Progenitor cell of endocrine pancreas (in vitro differentiated cells): ENCODE results near the gene COL6A3. TPM values are rescaled to one million over a fixed set of nuclear protein-coding genes. Genes with fewer than 3 reads are reported as not detected.

Experiments
- DNase-seq: peaks from one replicate; pipeline ENCODE4 v3.0.0; 2021; ENCODE audit warnings: low spot score; ENCODE audit not compliant: unreplicated experiment
- H3K27ac Mint-ChIP-seq: 2 replicates; pipeline ENCODE4 v1.8.0; 2021; ENCODE audit warnings: mild to moderate bottlenecking, moderate library complexity, mixed read lengths
- H3K27me3 Mint-ChIP-seq: 2 replicates; pipeline ENCODE4 v1.8.0; 2021; ENCODE audit warnings: mixed read lengths
- H3K36me3 Mint-ChIP-seq: 2 replicates; pipeline ENCODE4 v1.8.0; 2022; ENCODE audit warnings: mixed read lengths; ENCODE audit not compliant: insufficient read depth
- H3K4me1 Mint-ChIP-seq: 2 replicates; pipeline ENCODE4 v1.8.0; 2021; ENCODE audit warnings: low read depth, mixed read lengths
- H3K4me3 Mint-ChIP-seq: 2 replicates; pipeline ENCODE4 v1.8.0; 2021; ENCODE audit warnings: low read depth, mild to moderate bottlenecking, moderate library complexity, mixed read lengths
- H3K9me3 Mint-ChIP-seq: 2 replicates; pipeline ENCODE4 v1.8.0; 2021; ENCODE audit warnings: low read depth, mixed read lengths
- total RNA-seq: library from RNA; stranded (reverse); gene quantifications from 2 replicates; pipeline ENCODE4 v1.2.1, GENCODE V29; 2021
- TF ChIP-seq, protein P1 (sequence below): fragments of 200-600 bp; sonication (generic); IDR thresholded peaks from one replicate; pipeline ENCODE4 v1.5.0; 2021; ENCODE audit warnings: antibody characterized with exemption, mild to moderate bottlenecking; ENCODE audit not compliant: unreplicated experiment

Gene COL6A3
- total RNA-seq, 1 donor from 2014 or later: 1.0 TPM

DNA sequence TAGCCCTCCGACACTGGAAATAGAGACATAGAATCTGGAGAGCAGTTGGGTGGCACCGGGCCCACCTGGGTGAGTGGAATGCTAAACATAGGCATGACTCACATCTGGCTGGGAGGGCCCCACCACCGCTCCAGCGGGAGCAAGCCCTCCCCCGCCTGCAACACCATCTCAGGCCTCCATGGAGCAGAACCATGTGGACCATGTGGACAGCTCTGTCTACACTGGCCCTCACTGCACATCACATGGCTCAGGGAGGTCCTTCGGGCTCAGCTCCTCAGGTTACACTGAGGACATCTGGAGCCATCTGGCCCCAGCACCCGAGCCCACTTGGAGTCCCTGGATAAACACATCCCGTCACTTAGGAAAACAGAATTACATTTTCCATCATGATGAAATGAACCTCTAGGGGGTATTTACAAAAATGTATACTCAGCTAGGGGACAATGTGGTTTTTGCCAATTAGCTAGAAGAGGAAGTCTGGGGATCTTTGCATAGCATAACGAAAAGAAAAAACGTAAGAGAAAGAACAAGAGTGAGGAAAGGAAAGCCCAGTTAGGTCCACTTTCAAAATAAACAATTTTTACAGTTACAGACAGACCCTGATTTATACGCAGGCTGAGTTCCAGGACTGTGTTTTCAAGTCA lies 42.4 kb upstream of the COL6A3 start:
- TF ChIP-seq, protein P1, sequence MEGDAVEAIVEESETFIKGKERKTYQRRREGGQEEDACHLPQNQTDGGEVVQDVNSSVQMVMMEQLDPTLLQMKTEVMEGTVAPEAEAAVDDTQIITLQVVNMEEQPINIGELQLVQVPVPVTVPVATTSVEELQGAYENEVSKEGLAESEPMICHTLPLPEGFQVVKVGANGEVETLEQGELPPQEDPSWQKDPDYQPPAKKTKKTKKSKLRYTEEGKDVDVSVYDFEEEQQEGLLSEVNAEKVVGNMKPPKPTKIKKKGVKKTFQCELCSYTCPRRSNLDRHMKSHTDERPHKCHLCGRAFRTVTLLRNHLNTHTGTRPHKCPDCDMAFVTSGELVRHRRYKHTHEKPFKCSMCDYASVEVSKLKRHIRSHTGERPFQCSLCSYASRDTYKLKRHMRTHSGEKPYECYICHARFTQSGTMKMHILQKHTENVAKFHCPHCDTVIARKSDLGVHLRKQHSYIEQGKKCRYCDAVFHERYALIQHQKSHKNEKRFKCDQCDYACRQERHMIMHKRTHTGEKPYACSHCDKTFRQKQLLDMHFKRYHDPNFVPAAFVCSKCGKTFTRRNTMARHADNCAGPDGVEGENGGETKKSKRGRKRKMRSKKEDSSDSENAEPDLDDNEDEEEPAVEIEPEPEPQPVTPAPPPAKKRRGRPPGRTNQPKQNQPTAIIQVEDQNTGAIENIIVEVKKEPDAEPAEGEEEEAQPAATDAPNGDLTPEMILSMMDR: no peak
- Mint-ChIP-seq H3K27me3 (peaks cover 54% of the 10 kb centered on the region), H3K27ac (no peak overlapping the region), H3K9me3 (no peaks in the 10 kb centered on the region), H3K4me3 (no peak overlapping the region), H3K36me3 (no peaks in the 10 kb centered on the region), H3K4me1 (no peaks in the 10 kb centered on the region)
- no peak for DNase-seq

DNA sequence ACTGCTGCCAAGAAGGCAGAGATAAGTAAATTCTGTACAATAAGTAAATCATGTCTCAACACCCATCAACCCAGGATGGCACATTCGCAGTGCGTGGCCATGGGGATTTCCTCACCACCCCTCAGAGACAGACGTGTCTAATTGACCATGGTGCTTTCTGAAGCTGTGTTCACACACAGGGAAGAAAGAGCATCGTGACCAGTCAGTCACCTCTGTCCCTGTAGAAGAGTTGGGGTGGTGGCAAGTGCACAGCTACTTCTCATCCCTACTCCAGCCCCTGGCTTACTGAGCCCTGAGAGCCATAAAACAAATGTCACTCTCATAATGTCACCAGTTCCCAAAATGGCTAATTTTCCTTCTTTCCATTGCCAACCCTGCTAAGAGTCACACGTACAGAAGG lies 41.8 kb upstream of the COL6A3 start:
- DNase-seq: no peak

DNA sequence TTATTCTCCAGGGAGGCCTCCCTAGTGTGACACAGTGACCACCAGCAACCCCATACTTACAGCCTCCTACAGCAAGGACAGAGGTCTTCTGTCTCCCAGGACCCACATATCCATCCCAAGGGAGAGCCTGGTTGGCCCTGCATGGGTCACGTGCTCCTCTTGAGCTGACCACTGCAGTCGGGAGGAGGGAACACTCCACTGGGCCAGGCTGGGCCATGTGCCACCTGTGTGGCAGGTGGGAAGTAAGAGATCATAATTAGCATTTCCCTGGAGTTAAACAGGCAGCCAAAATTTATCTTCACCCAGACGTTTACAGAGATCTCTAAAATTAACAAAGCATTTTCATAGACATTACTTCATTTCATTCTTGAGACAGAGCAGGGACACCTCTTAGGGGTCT lies 39.7 kb upstream of the COL6A3 start:
- TF ChIP-seq, protein P1: no peak
- Mint-ChIP-seq H3K4me1 (no peaks in the 10 kb centered on the region), H3K27ac (no peak overlapping the region), H3K27me3 (peaks cover 43% of the 10 kb centered on the region), H3K4me3 (no peak overlapping the region), H3K36me3 (no peaks in the 10 kb centered on the region), H3K9me3 (no peaks in the 10 kb centered on the region)
- DNase-seq: no peak

More for the DNA sequence above, 41.8 kb upstream of the COL6A3 start:
- Mint-ChIP-seq H3K4me1 (no peaks in the 10 kb centered on the region), H3K4me3 (no peak overlapping the region), H3K27me3 (peaks cover 54% of the 10 kb centered on the region), H3K36me3 (no peaks in the 10 kb centered on the region), H3K9me3 (no peaks in the 10 kb centered on the region), H3K27ac (no peak overlapping the region)
- TF ChIP-seq, protein P1: no peak

DNA sequence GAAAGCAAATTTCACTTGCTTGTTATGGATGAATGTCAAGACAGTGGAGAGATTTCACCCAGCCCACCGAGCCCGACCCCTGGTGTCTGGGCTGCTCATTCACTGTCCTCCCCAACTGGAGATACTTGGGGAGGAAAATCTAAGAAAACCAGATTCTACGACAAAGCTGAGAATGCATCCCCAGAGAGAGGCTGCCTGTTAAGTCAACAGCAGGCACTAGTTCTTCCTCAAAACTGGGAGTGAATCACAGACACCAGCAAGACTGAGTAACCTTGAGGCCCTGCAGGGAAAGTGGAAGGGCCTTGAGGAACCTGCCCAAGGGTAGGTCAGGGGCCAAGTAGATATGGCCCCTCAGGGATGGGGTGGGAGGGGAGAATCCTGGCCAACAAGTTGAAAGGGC lies 38.9 kb upstream of the COL6A3 start:
- H3K4me3 Mint-ChIP-seq: no peak overlapping the region
- no peak overlapping the region for H3K27ac Mint-ChIP-seq
- no peaks in the 10 kb centered on the region for H3K4me1 Mint-ChIP-seq
- DNase-seq: no peak
- H3K36me3 Mint-ChIP-seq: no peaks in the 10 kb centered on the region
- TF ChIP-seq, protein P1: no peak
- H3K27me3 Mint-ChIP-seq: peaks cover 36% of the 10 kb centered on the region
- H3K9me3 Mint-ChIP-seq: no peaks in the 10 kb centered on the region

DNA sequence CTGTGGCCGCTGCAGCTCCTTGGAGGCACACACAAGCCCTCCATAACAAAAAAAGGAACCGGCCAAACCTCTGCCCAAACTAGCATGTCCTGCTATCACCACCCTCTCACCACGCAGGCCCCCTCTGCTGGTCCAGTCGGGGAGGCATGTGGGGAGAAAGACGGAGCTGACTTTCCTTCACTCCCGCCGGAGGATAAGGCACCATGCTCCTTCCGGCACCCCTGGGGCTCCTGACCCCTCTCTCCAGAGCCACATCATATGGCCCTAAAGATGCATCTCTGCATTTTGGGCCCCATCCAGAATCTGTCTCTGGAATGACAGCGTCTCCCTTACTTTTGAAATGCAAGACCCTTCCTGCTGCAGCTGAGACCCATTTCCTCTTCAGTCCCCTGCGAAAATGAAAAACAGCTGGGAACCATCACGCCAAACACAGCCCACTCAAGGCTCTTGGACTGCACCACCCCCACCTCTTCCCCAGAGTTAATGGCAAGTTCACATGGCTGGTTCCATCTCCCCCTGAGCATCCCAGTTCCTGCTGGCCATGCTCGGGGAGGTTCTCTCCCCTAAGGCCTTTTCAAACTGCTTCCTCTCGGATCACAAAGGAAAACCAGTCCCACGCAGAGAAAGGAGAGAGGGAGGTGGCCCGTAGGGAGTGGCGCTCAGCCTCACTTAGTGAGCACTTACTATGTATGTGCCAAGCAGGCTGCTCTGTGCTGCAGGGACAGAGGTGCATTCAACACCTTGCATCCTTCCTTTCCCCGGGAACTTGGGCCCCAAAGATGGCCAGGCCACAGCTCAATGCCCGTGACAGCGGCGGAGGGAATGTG lies 37.9 kb upstream of the COL6A3 start:
- Mint-ChIP-seq H3K9me3 (no peaks in the 10 kb centered on the region), H3K36me3 (no peaks in the 10 kb centered on the region), H3K27me3 (peaks cover 38% of the 10 kb centered on the region), H3K27ac (no peak overlapping the region), H3K4me1 (no peaks in the 10 kb centered on the region), H3K4me3 (no peak overlapping the region)
- TF ChIP-seq, protein P1: no peak
- DNase-seq: no peak
